Neural progenitor cell (in vitro differentiated cells): ENCODE data around the gene GIMAP1. TPM values are rescaled to one million over a fixed set of nuclear protein-coding genes. Genes with fewer than 3 reads are reported as not detected.

Experiments
- DNase-seq: peaks from one replicate; pipeline ENCODE4 v3.0.0-alpha.2; 2016; ENCODE audit warnings: low spot score
- H2AFZ ChIP-seq: fragments of 200-600 bp; sonication (generic); replicated peaks from 2 replicates; pipeline ENCODE4 v1.6.1; 2016; ENCODE audit warnings: antibody characterized with exemption
- H3F3A ChIP-seq: fragments of 200-600 bp; sonication (generic); 2 replicates; pipeline ENCODE4 v1.6.1; 2016; ENCODE audit warnings: antibody characterized with exemption, low read depth
- H3K27ac ChIP-seq: fragments of 200-600 bp; sonication (generic); 2 replicates; pipeline ENCODE4 v1.5.1; 2016; ENCODE audit warnings: mild to moderate bottlenecking
- H3K27me3 ChIP-seq: fragments of 200-600 bp; sonication (generic); 2 replicates; pipeline ENCODE4 v1.6.1; 2016; ENCODE audit warnings: mild to moderate bottlenecking, moderate library complexity
- H3K36me3 ChIP-seq: fragments of 200-600 bp; sonication (generic); 2 replicates; pipeline ENCODE4 v1.5.1; 2016
- H3K4me1 ChIP-seq: fragments of 200-600 bp; sonication (generic); 2 replicates; pipeline ENCODE4 v1.6.1; 2016; ENCODE audit warnings: mixed run types
- H3K4me2 ChIP-seq: fragments of 200-600 bp; sonication (generic); 2 replicates; pipeline ENCODE4 v1.6.1; 2016
- H3K4me3 ChIP-seq: fragments of 200-600 bp; sonication (generic); 2 replicates; pipeline ENCODE4 v1.5.1; 2016
- H3K79me2 ChIP-seq: fragments of 200-600 bp; sonication (generic); 2 replicates; pipeline ENCODE4 v1.6.1; 2016; ENCODE audit warnings: low read depth
- H3K9ac ChIP-seq: fragments of 200-600 bp; sonication (generic); 2 replicates; pipeline ENCODE4 v1.6.1; 2016
- H3K9me3 ChIP-seq: fragments of 200-600 bp; sonication (generic); 2 replicates; pipeline ENCODE4 v1.5.1; 2016; ENCODE audit warnings: low read depth
- H4K20me1 ChIP-seq: fragments of 200-600 bp; sonication (generic); 2 replicates; pipeline ENCODE4 v1.6.1; 2016; ENCODE audit warnings: low read depth
- H3K27ac Mint-ChIP-seq: 3 replicates; pipeline ENCODE4 v1.8.0; 2021; ENCODE audit warnings: mixed read lengths
- H3K27me3 Mint-ChIP-seq: 2 replicates; pipeline ENCODE4 v1.8.0; 2022; ENCODE audit warnings: low read depth, mild to moderate bottlenecking, inconsistent platforms, moderate library complexity, mixed read lengths; ENCODE audit not compliant: insufficient read depth
- H3K36me3 Mint-ChIP-seq: 3 replicates; pipeline ENCODE4 v1.8.0; 2021; ENCODE audit warnings: mixed read lengths
- H3K4me1 Mint-ChIP-seq: 3 replicates; pipeline ENCODE4 v1.8.0; 2021; ENCODE audit warnings: mixed read lengths
- H3K4me3 Mint-ChIP-seq: 3 replicates; pipeline ENCODE4 v1.8.0; 2021; ENCODE audit warnings: mild to moderate bottlenecking, moderate library complexity, mixed read lengths
- H3K9me3 Mint-ChIP-seq: 3 replicates; pipeline ENCODE4 v1.8.0; 2020; ENCODE audit warnings: mixed read lengths
- CTCF ChIP-seq: fragments of 200-600 bp; sonication (generic); IDR thresholded peaks from 2 replicates; pipeline ENCODE4 v1.5.1; 2017; ENCODE audit warnings: antibody characterized with exemption, mild to moderate bottlenecking
- EZH2 ChIP-seq: fragments of 200-600 bp; sonication (generic); IDR thresholded peaks from 2 replicates; pipeline ENCODE4 v1.6.1; 2017; ENCODE audit warnings: antibody characterized with exemption, mild to moderate bottlenecking, moderate library complexity
- EZH2phosphoT487 ChIP-seq: fragments of 200-600 bp; sonication (generic); IDR thresholded peaks from 2 replicates; pipeline ENCODE4 v1.6.1; 2017; ENCODE audit warnings: antibody characterized with exemption
- total RNA-seq: library from RNA; depleted of rRNA; stranded (reverse); fragments of >200 nt; gene quantifications from 2 replicates; pipeline ENCODE4 v1.2.3, GENCODE V29; 2015; ENCODE audit warnings: low replicate concordance

The GIMAP1 gene
- total RNA-seq, 1 donor from 2014 or later, result not detected

GRCh38 chr7:150739033-150739432, 22.6 kb downstream of the GIMAP1 start:
- H3K4me1 Mint-ChIP-seq, result peaks cover 19% of the 10 kb centered on the region
- Histone ChIP-seq H3K79me2 (no peaks in the 10 kb centered on the region), H3K4me1 (peaks cover 16% of the 10 kb centered on the region), H4K20me1 (no peaks in the 10 kb centered on the region), H3K4me2 (no peak overlapping the region), H2AFZ (no peak overlapping the region), H3K9ac (no peak overlapping the region), H3K27ac (no peak overlapping the region), H3K9me3 (no peaks in the 10 kb centered on the region), H3F3A (no peaks in the 10 kb centered on the region), H3K27me3 (peaks cover 100% of the 10 kb centered on the region), H3K4me3 (no peak overlapping the region), H3K36me3 (no peaks in the 10 kb centered on the region)
- TF ChIP-seq EZH2, result no peak
- TF ChIP-seq EZH2phosphoT487, result no peak
- TF ChIP-seq CTCF, result peak; percentile 23
- peaks cover 13% of the 10 kb centered on the region for H3K27me3 Mint-ChIP-seq
- no peak overlapping the region for H3K27ac Mint-ChIP-seq
- no peaks in the 10 kb centered on the region for H3K36me3 Mint-ChIP-seq
- H3K9me3 Mint-ChIP-seq, result peaks cover 5% of the 10 kb centered on the region
- H3K4me3 Mint-ChIP-seq, result no peak overlapping the region
- DNase-seq, result no peak

GRCh38 chr7:150740053-150740452, 23.6 kb downstream of the GIMAP1 start:
- Histone ChIP-seq H3K4me3 (no peak overlapping the region), H4K20me1 (no peaks in the 10 kb centered on the region), H3K9me3 (no peaks in the 10 kb centered on the region), H3K27me3 (peaks cover 100% of the 10 kb centered on the region), H3K27ac (no peak overlapping the region), H3K9ac (no peak overlapping the region), H3K79me2 (no peaks in the 10 kb centered on the region), H3F3A (no peaks in the 10 kb centered on the region), H3K36me3 (no peaks in the 10 kb centered on the region), H2AFZ (no peak overlapping the region), H3K4me1 (peaks cover 16% of the 10 kb centered on the region), H3K4me2 (no peak overlapping the region)
- no peak for DNase-seq
- no peak overlapping the region for H3K27ac Mint-ChIP-seq
- no peak for TF ChIP-seq EZH2
- TF ChIP-seq CTCF, result no peak
- TF ChIP-seq EZH2phosphoT487, result no peak
- no peaks in the 10 kb centered on the region for H3K36me3 Mint-ChIP-seq
- peaks cover 5% of the 10 kb centered on the region for H3K9me3 Mint-ChIP-seq
- no peak overlapping the region for H3K4me3 Mint-ChIP-seq
- peaks cover 14% of the 10 kb centered on the region for H3K27me3 Mint-ChIP-seq
- peaks cover 21% of the 10 kb centered on the region for H3K4me1 Mint-ChIP-seq

- Histone ChIP-seq H3K27me3 (peaks cover 100% of the 10 kb centered on the region), H3K79me2 (no peaks in the 10 kb centered on the region), H3F3A (no peaks in the 10 kb centered on the region), H4K20me1 (no peaks in the 10 kb centered on the region), H3K9ac (no peak overlapping the region), H3K36me3 (no peaks in the 10 kb centered on the region), H3K4me3 (no peak overlapping the region), H3K27ac (no peak overlapping the region), H2AFZ (no peak overlapping the region), H3K9me3 (no peaks in the 10 kb centered on the region), H3K4me1 (no peaks in the 10 kb centered on the region), H3K4me2 (no peak overlapping the region)
- no peaks in the 10 kb centered on the region for H3K36me3 Mint-ChIP-seq
- peaks cover 5% of the 10 kb centered on the region for H3K9me3 Mint-ChIP-seq
- no peak for DNase-seq
- H3K4me3 Mint-ChIP-seq, result no peak overlapping the region
- TF ChIP-seq EZH2, result no peak
- TF ChIP-seq CTCF, result no peak
- no peak for TF ChIP-seq EZH2phosphoT487
- no peak overlapping the region for H3K27ac Mint-ChIP-seq
- peaks cover 14% of the 10 kb centered on the region for H3K27me3 Mint-ChIP-seq
- peaks cover 3% of the 10 kb centered on the region for H3K4me1 Mint-ChIP-seq
Observed at GRCh38 chr7:150742286-150742968, 26.0 kb downstream of the GIMAP1 start.
